ENCODE measurements around the gene STOX2.

DNA sequence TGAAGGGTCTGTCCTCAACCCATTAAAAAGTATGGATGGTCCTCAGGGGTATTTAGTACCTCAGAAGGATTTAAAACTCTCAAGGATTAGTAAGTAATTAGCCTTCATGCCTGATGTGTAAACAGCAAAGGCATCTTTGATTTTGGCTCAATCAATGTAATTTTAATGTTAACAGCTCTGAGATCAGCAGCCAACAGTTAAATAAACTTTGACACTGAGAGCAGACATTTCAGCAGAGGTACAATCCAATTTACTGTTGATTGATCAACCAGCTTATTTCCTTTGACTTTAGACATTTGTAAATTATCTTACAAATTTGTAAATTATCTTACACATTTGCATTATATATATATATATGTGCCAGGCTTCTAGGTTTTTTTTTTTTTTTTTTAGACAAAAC is 36.9 kb downstream of the STOX2 start:
- TF ChIP-seq, protein P1, sequence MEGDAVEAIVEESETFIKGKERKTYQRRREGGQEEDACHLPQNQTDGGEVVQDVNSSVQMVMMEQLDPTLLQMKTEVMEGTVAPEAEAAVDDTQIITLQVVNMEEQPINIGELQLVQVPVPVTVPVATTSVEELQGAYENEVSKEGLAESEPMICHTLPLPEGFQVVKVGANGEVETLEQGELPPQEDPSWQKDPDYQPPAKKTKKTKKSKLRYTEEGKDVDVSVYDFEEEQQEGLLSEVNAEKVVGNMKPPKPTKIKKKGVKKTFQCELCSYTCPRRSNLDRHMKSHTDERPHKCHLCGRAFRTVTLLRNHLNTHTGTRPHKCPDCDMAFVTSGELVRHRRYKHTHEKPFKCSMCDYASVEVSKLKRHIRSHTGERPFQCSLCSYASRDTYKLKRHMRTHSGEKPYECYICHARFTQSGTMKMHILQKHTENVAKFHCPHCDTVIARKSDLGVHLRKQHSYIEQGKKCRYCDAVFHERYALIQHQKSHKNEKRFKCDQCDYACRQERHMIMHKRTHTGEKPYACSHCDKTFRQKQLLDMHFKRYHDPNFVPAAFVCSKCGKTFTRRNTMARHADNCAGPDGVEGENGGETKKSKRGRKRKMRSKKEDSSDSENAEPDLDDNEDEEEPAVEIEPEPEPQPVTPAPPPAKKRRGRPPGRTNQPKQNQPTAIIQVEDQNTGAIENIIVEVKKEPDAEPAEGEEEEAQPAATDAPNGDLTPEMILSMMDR (IDR thresholded peaks at IDR 0.05; ENCODE audit: poor library complexity, severe bottlenecking) = no peak
- no peak for TF ChIP-seq RAD21 (conservative IDR thresholded peaks at IDR 0.05)

All from neural cell (in vitro differentiated cells).